HG03378 (cell line): ENCODE data around the gene ZNF536.

Experiments
- ATAC-seq: cut with Tn5 transposase; IDR thresholded peaks from one replicate; pipeline ENCODE4 v1.9.1; 2021; ENCODE audit warnings: mild to moderate bottlenecking, moderate library complexity; ENCODE audit not compliant: unreplicated experiment

ZNF536 gene

GRCh38 chr19:30361721-30362120 lies 10.5 kb upstream of the ZNF536 start:
- ATAC-seq = no peak

GRCh38 chr19:30362156-30362754 lies 9.9 kb upstream of the ZNF536 start:
- ATAC-seq = no peak

- ATAC-seq = no peak
Measured at GRCh38 chr19:30363073-30363472, 9.1 kb upstream of the ZNF536 start.

GRCh38 chr19:30364866-30365800 lies 7.1 kb upstream of the ZNF536 start:
- no peak for ATAC-seq

GRCh38 chr19:30366282-30366681 lies 5.9 kb upstream of the ZNF536 start:
- no peak for ATAC-seq

GRCh38 chr19:30367006-30367405 lies 5.2 kb upstream of the ZNF536 start:
- ATAC-seq = no peak

GRCh38 chr19:30367421-30367820 lies 4.8 kb upstream of the ZNF536 start:
- ATAC-seq = no peak

- ATAC-seq = no peak
Measured at GRCh38 chr19:30369833-30370232, 2.4 kb upstream of the ZNF536 start.

GRCh38 chr19:30371161-30371836 lies 885 bp upstream of the ZNF536 start:
- ATAC-seq = no peak

- ATAC-seq = no peak
Measured at GRCh38 chr19:30373593-30373992, 1.4 kb downstream of the ZNF536 start.

- ATAC-seq = no peak
Measured at GRCh38 chr19:30374539-30374864, 2.3 kb downstream of the ZNF536 start.

GRCh38 chr19:30374865-30375552 lies 2.8 kb downstream of the ZNF536 start:
- no peak for ATAC-seq

- no peak for ATAC-seq
Measured at GRCh38 chr19:30375553-30376031, 3.4 kb downstream of the ZNF536 start.

GRCh38 chr19:30376272-30376671 lies 4.1 kb downstream of the ZNF536 start:
- ATAC-seq = no peak

- ATAC-seq = no peak
Measured at GRCh38 chr19:30376826-30377425, 4.7 kb downstream of the ZNF536 start.

GRCh38 chr19:30378701-30379100 lies 6.5 kb downstream of the ZNF536 start:
- ATAC-seq = no peak

GRCh38 chr19:30379841-30380610 lies 7.8 kb downstream of the ZNF536 start:
- no peak for ATAC-seq

- no peak for ATAC-seq
Measured at GRCh38 chr19:30381366-30381765, 9.2 kb downstream of the ZNF536 start.

GRCh38 chr19:30385174-30385573 lies 13.0 kb downstream of the ZNF536 start:
- no peak for ATAC-seq

GRCh38 chr19:30385666-30386065 lies 13.5 kb downstream of the ZNF536 start:
- no peak for ATAC-seq
